ENCODE results near the gene LY6G5C.

Gene LY6G5C

DNA sequence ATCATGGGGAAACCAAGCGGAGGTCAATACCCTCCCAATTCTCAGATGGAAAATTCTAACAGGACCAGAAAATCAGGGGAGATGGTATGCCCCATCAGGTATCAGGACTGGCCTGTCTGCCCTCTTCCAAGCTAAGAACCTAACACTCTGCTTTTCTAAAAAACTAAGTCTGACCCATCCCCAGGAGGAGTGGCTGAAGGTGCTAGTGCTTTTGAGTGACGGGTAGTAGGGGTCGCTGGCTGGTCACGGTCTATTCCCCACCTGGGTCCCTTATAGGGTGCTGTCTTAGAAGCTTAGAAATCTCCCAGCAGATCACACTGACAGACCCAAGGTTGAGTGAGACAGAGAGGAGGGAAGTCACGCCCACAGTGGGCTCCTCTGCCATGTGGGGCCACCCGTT lies 12.7 kb upstream of the LY6G5C start:
- Histone ChIP-seq H3K36me3 (ENCODE audit: low read length) (peaks cover 5% of the 10 kb centered on the region; the same call in 1 of the 2 replicates), H2AFZ (ENCODE audit: low read depth, low read length, severe bottlenecking) (no peak overlapping the region), H3K4me2 (ENCODE audit: low read depth, low read length, poor library complexity, severe bottlenecking) (no peak overlapping the region), H3K27me3 (ENCODE audit: low read length) (no peaks in the 10 kb centered on the region), H3K9ac (ENCODE audit: low read length) (no peak overlapping the region), H3K79me2 (ENCODE audit: insufficient read depth, low read length) (no peaks in the 10 kb centered on the region), H3K4me3 (ENCODE audit: insufficient read depth, low read length, poor library complexity, severe bottlenecking) (no peak overlapping the region), H4K20me1 (ENCODE audit: low read depth, low read length) (no peaks in the 10 kb centered on the region), H3K27ac (ENCODE audit: low read depth, low read length) (no peak overlapping the region), H3F3A (ENCODE audit: insufficient read depth) (0 out of 2 replicates have a peak, but pooled peaks cover 7% of the 10 kb centered on the region), H3K9me2 (replicated peaks; ENCODE audit: insufficient read depth, low read length) (no peaks in the 10 kb centered on the region), H3K9me3 (ENCODE audit: insufficient read depth, low read length) (no peaks in the 10 kb centered on the region)
- TF ChIP-seq, protein P1, sequence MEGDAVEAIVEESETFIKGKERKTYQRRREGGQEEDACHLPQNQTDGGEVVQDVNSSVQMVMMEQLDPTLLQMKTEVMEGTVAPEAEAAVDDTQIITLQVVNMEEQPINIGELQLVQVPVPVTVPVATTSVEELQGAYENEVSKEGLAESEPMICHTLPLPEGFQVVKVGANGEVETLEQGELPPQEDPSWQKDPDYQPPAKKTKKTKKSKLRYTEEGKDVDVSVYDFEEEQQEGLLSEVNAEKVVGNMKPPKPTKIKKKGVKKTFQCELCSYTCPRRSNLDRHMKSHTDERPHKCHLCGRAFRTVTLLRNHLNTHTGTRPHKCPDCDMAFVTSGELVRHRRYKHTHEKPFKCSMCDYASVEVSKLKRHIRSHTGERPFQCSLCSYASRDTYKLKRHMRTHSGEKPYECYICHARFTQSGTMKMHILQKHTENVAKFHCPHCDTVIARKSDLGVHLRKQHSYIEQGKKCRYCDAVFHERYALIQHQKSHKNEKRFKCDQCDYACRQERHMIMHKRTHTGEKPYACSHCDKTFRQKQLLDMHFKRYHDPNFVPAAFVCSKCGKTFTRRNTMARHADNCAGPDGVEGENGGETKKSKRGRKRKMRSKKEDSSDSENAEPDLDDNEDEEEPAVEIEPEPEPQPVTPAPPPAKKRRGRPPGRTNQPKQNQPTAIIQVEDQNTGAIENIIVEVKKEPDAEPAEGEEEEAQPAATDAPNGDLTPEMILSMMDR (IDR thresholded peaks at IDR 0.05; ENCODE audit: insufficient read depth, low read length, poor library complexity, severe bottlenecking): no peak
- no peak for TF ChIP-seq EZH2phosphoT487 (conservative IDR thresholded peaks at IDR 0.05; ENCODE audit: low read length)

GRCh38 chr6:31692886-31693285 lies 12.0 kb upstream of the LY6G5C start:
- Histone ChIP-seq H3F3A (ENCODE audit: insufficient read depth) (0 out of 2 replicates have a peak, but pooled peaks cover 3% of the 10 kb centered on the region), H3K9ac (ENCODE audit: low read length) (no peak overlapping the region), H3K27me3 (ENCODE audit: low read length) (no peaks in the 10 kb centered on the region), H3K27ac (ENCODE audit: low read depth, low read length) (no peak overlapping the region), H3K9me3 (ENCODE audit: insufficient read depth, low read length) (no peaks in the 10 kb centered on the region), H3K36me3 (ENCODE audit: low read length) (peaks cover 5% of the 10 kb centered on the region; the same call in 1 of the 2 replicates), H3K9me2 (replicated peaks; ENCODE audit: insufficient read depth, low read length) (no peaks in the 10 kb centered on the region), H4K20me1 (ENCODE audit: low read depth, low read length) (no peaks in the 10 kb centered on the region), H2AFZ (ENCODE audit: low read depth, low read length, severe bottlenecking) (no peak overlapping the region), H3K79me2 (ENCODE audit: insufficient read depth, low read length) (no peaks in the 10 kb centered on the region), H3K4me3 (ENCODE audit: insufficient read depth, low read length, poor library complexity, severe bottlenecking) (no peak overlapping the region), H3K4me2 (ENCODE audit: low read depth, low read length, poor library complexity, severe bottlenecking) (no peak overlapping the region)
- TF ChIP-seq, protein P1 (IDR thresholded peaks at IDR 0.05; ENCODE audit: insufficient read depth, low read length, poor library complexity, severe bottlenecking): no peak
- TF ChIP-seq EZH2phosphoT487 (conservative IDR thresholded peaks at IDR 0.05; ENCODE audit: low read length): no peak

GRCh38 chr6:31692353-31692752 lies 11.5 kb upstream of the LY6G5C start:
- H4K20me1 ChIP-seq (ENCODE audit: low read depth, low read length): no peaks in the 10 kb centered on the region
- no peaks in the 10 kb centered on the region for H3K27me3 ChIP-seq (ENCODE audit: low read length)
- no peak overlapping the region for H2AFZ ChIP-seq (ENCODE audit: low read depth, low read length, severe bottlenecking)
- no peak overlapping the region for H3K27ac ChIP-seq (ENCODE audit: low read depth, low read length)
- no peak for TF ChIP-seq EZH2phosphoT487 (conservative IDR thresholded peaks at IDR 0.05; ENCODE audit: low read length)
- TF ChIP-seq, protein P1 (IDR thresholded peaks at IDR 0.05; ENCODE audit: insufficient read depth, low read length, poor library complexity, severe bottlenecking): no peak
- H3K9ac ChIP-seq (ENCODE audit: low read length): no peak overlapping the region
- H3K36me3 ChIP-seq (ENCODE audit: low read length): peaks cover 5% of the 10 kb centered on the region; the same call in 1 of the 2 replicates
- H3K79me2 ChIP-seq (ENCODE audit: insufficient read depth, low read length): no peaks in the 10 kb centered on the region
- no peak overlapping the region for H3K4me3 ChIP-seq (ENCODE audit: insufficient read depth, low read length, poor library complexity, severe bottlenecking)
- H3K9me2 ChIP-seq (replicated peaks; ENCODE audit: insufficient read depth, low read length): no peaks in the 10 kb centered on the region
- H3K4me2 ChIP-seq (ENCODE audit: low read depth, low read length, poor library complexity, severe bottlenecking): no peak overlapping the region
- no peaks in the 10 kb centered on the region for H3F3A ChIP-seq (ENCODE audit: insufficient read depth)
- no peaks in the 10 kb centered on the region for H3K9me3 ChIP-seq (ENCODE audit: insufficient read depth, low read length)

All from SU-DHL-6 (cell line).